ENCODE data around the gene CDH13.

CDH13 gene

DNA sequence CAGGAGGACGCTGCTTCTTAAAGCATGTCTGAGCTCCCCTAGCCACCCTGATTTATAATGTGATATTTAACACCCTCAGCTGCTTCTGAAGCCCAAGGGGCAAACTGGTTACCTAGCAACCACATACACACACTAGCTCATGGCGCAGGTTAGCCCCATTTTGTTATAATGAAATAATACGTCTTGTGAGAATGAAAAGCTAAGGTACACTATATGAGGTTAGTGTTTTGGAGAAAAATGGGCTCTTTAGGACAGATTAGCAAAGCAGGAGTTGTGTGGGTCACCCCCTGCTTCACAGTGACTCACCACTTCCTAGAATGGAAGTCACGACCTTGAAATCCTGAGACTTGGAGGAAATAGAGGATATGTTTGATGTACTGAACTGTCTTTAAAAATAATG lies 776.2 kb downstream of the CDH13 start:
- TF ChIP-seq, protein P1, sequence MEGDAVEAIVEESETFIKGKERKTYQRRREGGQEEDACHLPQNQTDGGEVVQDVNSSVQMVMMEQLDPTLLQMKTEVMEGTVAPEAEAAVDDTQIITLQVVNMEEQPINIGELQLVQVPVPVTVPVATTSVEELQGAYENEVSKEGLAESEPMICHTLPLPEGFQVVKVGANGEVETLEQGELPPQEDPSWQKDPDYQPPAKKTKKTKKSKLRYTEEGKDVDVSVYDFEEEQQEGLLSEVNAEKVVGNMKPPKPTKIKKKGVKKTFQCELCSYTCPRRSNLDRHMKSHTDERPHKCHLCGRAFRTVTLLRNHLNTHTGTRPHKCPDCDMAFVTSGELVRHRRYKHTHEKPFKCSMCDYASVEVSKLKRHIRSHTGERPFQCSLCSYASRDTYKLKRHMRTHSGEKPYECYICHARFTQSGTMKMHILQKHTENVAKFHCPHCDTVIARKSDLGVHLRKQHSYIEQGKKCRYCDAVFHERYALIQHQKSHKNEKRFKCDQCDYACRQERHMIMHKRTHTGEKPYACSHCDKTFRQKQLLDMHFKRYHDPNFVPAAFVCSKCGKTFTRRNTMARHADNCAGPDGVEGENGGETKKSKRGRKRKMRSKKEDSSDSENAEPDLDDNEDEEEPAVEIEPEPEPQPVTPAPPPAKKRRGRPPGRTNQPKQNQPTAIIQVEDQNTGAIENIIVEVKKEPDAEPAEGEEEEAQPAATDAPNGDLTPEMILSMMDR (IDR thresholded peaks at IDR 0.05; ENCODE audit: low read depth, low read length) = no peak
- DNase-seq (ENCODE audit: low read depth, low spot score) = peak; percentile 49
- in situ Hi-C loops (cut with HindIII; ENCODE audit: low sequenced_read_pairs) = no loop called here
- H3K4me3 ChIP-seq (ENCODE audit: low read depth, low read length) = no peak overlapping the region

DNA sequence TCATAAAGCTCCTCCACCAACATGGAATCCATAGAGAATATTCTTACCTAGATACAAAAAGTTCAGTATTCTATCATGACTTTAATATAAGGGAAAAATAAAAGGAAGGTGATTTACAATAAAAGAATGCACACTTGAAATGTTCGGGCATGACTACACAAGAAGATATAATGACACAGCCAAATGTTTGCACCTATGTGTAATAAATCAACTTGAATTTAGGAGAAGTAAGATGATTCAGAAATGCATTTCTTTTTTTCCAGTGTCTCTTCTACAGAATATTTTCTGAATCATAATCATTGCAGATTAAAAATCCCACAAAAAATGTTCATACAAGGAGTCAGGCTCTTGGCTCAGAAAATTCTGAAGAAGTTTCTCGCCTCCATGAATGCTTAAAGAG lies 777.0 kb downstream of the CDH13 start:
- in situ Hi-C loops (cut with HindIII; ENCODE audit: low sequenced_read_pairs) = no loop called here
- no peak overlapping the region for H3K4me3 ChIP-seq (ENCODE audit: low read depth, low read length)
- peak; percentile 45 for DNase-seq (ENCODE audit: low read depth, low spot score)

DNA sequence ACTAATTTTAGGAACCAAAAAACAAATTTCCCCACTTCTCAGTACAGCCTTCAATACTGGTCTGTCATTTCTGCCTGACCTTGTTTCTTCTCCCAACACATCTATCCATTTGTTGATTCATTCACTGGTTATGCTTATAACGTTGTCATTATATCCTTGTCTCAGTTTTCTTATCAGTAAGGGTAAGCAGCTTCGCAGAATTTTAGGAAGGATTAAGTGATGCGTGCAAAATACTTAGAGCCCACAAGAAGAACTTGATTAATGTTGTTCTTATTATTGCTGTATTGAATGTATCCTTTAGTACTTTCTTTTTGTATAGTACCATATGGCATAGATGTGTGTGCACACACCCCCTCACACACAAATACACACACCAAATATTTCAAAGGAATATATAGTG lies 777.5 kb downstream of the CDH13 start:
- DNase-seq (ENCODE audit: low read depth, low spot score) = no peak
- H3K4me3 ChIP-seq (ENCODE audit: low read depth, low read length) = no peak overlapping the region
- TF ChIP-seq, protein P1 (IDR thresholded peaks at IDR 0.05; ENCODE audit: low read depth, low read length) = no peak
- in situ Hi-C loops (cut with HindIII; ENCODE audit: low sequenced_read_pairs) = no loop called here

More for the DNA sequence above, 777.0 kb downstream of the CDH13 start:
- TF ChIP-seq, protein P1 (IDR thresholded peaks at IDR 0.05; ENCODE audit: low read depth, low read length) = no peak

DNA sequence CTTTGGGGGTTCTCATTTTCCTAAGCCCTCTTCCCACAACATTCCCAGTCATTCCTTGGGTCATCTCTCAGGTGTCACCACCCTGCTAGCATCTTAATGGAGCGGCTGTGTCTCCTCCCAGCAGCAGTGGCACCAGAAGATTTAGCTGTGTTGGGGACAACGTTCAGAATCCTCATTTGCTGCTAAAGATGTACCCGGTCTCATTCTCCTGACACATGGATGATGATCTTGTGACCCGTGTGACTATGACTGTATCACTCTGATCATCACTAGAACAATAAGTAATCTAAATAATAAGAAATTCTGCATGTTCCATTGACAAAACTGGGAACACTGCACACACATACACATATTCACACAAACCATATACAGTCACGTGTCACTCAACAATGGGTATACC lies 781.2 kb downstream of the CDH13 start:
- in situ Hi-C loops (cut with HindIII; ENCODE audit: low sequenced_read_pairs) = no loop called here
- no peak for DNase-seq (ENCODE audit: low read depth, low spot score)
- TF ChIP-seq, protein P1 (IDR thresholded peaks at IDR 0.05; ENCODE audit: low read depth, low read length) = no peak
- H3K4me3 ChIP-seq (ENCODE audit: low read depth, low read length) = no peak overlapping the region

DNA sequence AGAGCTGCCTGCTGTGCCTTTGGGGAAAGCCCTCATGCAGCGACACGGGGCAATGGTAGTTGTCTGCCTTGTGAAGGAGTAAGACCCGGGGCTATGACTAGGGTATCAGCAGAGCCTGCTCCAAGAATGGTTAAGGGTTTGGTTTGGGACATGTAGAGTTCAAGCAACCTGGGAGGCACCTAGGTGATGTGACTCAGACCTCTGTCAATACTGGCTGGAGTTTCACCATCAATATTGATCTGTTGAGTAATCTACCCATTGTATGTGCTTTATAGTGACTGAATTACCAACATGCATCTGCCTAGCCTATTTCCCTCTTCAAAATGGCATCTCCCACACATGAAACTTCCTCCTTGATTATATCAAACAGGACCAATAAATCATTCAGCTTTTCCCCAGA lies 782.6 kb downstream of the CDH13 start:
- in situ Hi-C loops (cut with HindIII; ENCODE audit: low sequenced_read_pairs) = no loop called here
- DNase-seq (ENCODE audit: low read depth, low spot score) = no peak
- TF ChIP-seq, protein P1 (IDR thresholded peaks at IDR 0.05; ENCODE audit: low read depth, low read length) = no peak
- no peak overlapping the region for H3K4me3 ChIP-seq (ENCODE audit: low read depth, low read length)

DNA sequence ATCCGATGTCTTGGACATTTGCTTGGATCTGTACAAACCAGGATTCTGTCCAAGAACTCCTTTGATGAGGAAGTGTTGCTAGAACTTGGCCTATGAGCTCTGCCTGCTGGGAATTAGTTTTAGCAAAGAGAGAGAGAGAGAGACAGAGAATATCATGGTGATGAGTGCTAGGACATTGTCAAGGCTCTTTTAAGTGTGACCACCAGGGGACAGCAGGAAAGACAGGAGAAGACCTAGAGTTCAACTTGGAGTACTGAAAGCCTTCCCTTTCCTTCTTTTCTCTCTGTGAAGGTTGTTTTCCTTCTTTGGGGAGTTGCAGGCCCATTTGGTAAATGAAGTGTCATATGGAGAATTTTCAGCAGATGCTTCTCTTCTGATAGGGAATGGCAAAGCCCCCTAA lies 791.8 kb downstream of the CDH13 start:
- in situ Hi-C loops (cut with HindIII; ENCODE audit: low sequenced_read_pairs) = no loop called here

More for the DNA sequence above, 791.8 kb downstream of the CDH13 start:
- no peak for DNase-seq (ENCODE audit: low read depth, low spot score)
- TF ChIP-seq, protein P1 (IDR thresholded peaks at IDR 0.05; ENCODE audit: low read depth, low read length) = no peak
- no peak overlapping the region for H3K4me3 ChIP-seq (ENCODE audit: low read depth, low read length)

Data from astrocyte of the spinal cord (primary cell).